BLaER1 (cell line): ENCODE results near the gene PKD2L1.
A peak's percentile ranks its signal among the peaks of the same experiment; 100 is the strongest.

Experiments used
- H3K27ac ChIP-seq: shearing (Covaris generic); formaldehyde crosslinking; 2 replicates; pipeline ENCODE4 v1.8.1; 2022
- H3K27me3 ChIP-seq: shearing (Covaris generic); formaldehyde crosslinking; 2 replicates; pipeline ENCODE4 v1.8.1; 2022
- H3K36me3 ChIP-seq: shearing (Covaris generic); formaldehyde crosslinking; 2 replicates; pipeline ENCODE4 v1.8.1; 2022
- H3K4me1 ChIP-seq: shearing (Covaris generic); formaldehyde crosslinking; 2 replicates; pipeline ENCODE4 v1.8.1; 2022
- H3K4me2 ChIP-seq: shearing (Covaris generic); formaldehyde crosslinking; 2 replicates; pipeline ENCODE4 v1.8.1; 2022
- H3K4me3 ChIP-seq: shearing (Covaris generic); formaldehyde crosslinking; 2 replicates; pipeline ENCODE4 v1.8.1; 2022
- H3K9ac ChIP-seq: shearing (Covaris generic); formaldehyde crosslinking; 2 replicates; pipeline ENCODE4 v1.8.1; 2022
- H3K9me3 ChIP-seq: shearing (Covaris generic); formaldehyde crosslinking; 2 replicates; pipeline ENCODE4 v1.8.1; 2022
- H4K20me1 ChIP-seq: shearing (Covaris generic); formaldehyde crosslinking; 2 replicates; pipeline ENCODE4 v1.8.1; 2022
- Cebpa-rat ChIP-seq: shearing (Covaris generic); IDR thresholded peaks from 2 replicates; pipeline ENCODE4 v1.8.1; 2022

The PKD2L1 gene

GRCh38 chr10:100265821-100266485 lies 64.1 kb downstream of the PKD2L1 start:
- Histone ChIP-seq H3K4me2 (peak overlapping the region; percentile 88), H3K9ac (no peak overlapping the region), H3K27ac (no peak overlapping the region), H3K4me3 (peak overlapping the region; percentile 86), H3K27me3 (no peaks in the 10 kb centered on the region), H4K20me1 (peaks cover 9% of the 10 kb centered on the region), H3K9me3 (no peaks in the 10 kb centered on the region), H3K4me1 (peaks cover 22% of the 10 kb centered on the region), H3K36me3 (peaks cover 22% of the 10 kb centered on the region)
- TF ChIP-seq Cebpa-rat = no peak

GRCh38 chr10:100254191-100254590 lies 75.8 kb downstream of the PKD2L1 start:
- no peaks in the 10 kb centered on the region for H3K27me3 ChIP-seq
- TF ChIP-seq Cebpa-rat = no peak
- no peak overlapping the region for H3K27ac ChIP-seq
- no peak overlapping the region for H3K4me2 ChIP-seq
- H3K36me3 ChIP-seq = peaks cover 99% of the 10 kb centered on the region
- H3K4me1 ChIP-seq = no peaks in the 10 kb centered on the region
- no peak overlapping the region for H3K9ac ChIP-seq
- H3K9me3 ChIP-seq = no peaks in the 10 kb centered on the region
- H3K4me3 ChIP-seq = no peak overlapping the region
- no peaks in the 10 kb centered on the region; the same call in 1 of the 2 replicates for H4K20me1 ChIP-seq

GRCh38 chr10:100253041-100253440 lies 77.0 kb downstream of the PKD2L1 start:
- H3K9ac ChIP-seq = no peak overlapping the region
- no peaks in the 10 kb centered on the region; the same call in 1 of the 2 replicates for H4K20me1 ChIP-seq
- no peaks in the 10 kb centered on the region for H3K27me3 ChIP-seq
- no peaks in the 10 kb centered on the region for H3K9me3 ChIP-seq
- H3K4me2 ChIP-seq = no peak overlapping the region
- TF ChIP-seq Cebpa-rat = no peak
- no peak overlapping the region for H3K4me3 ChIP-seq
- no peak overlapping the region for H3K27ac ChIP-seq
- H3K4me1 ChIP-seq = no peaks in the 10 kb centered on the region
- peaks cover 99% of the 10 kb centered on the region for H3K36me3 ChIP-seq

DNA sequence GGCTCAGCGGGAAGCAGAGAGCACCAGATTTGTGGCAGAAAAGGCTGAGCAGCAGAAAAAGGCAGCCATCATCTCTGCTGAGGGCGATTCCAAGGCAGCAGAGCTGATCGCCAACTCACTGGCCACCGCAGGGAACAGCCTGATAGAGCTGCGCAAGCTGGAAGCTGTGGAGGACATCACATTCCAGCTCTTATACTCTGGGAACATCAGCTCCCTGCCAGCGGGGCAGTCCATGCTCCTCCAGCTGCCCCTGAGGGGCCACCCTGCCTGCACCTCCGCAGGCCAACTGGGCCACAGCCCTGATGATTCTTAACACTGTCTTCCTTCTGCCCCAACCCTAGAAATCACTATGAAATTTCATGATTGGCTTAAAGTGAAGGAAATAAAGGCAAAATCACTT lies 81.2 kb downstream of the PKD2L1 start:
- no peak for TF ChIP-seq Cebpa-rat
- Histone ChIP-seq H4K20me1 (no peaks in the 10 kb centered on the region; the same call in 1 of the 2 replicates), H3K9me3 (no peaks in the 10 kb centered on the region), H3K4me3 (no peak overlapping the region), H3K27ac (no peak overlapping the region), H3K9ac (no peak overlapping the region), H3K27me3 (no peaks in the 10 kb centered on the region), H3K4me2 (no peak overlapping the region), H3K36me3 (peaks cover 99% of the 10 kb centered on the region), H3K4me1 (no peaks in the 10 kb centered on the region)

DNA sequence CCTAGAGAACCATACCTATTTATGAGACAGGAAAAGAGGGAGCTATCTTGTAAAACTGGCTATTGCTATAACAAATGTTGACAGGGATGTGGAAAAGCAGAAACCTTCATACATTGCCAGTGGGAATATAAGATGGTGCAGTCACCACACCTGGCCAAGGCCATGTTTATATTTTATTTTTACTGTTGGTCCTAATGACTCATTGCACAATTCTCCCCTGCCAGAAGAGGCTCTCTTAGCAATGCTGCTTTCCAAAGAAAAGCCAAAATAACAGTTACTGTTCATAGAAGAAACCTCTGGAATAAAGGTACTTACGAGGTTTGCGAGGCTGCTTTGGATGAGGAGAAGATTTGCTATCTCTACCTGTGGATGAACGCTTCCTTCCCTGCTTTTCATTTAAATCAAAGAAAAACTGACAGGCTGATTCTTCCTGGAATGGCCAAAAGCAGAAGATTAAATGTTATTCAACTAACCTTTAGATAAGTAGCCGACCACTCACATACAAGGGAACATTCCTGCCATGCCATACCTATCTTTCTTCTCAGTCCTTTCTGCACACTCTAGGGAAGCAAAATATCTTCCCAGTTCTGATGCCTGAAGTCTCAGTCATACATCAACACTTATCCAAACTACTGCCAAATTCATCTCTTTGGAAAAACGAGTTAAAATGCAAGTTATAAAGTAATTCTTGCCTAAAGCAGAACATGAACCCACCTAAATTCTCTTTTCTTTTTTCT lies 84.4 kb downstream of the PKD2L1 start:
- Histone ChIP-seq H3K4me2 (no peak overlapping the region), H3K4me1 (no peaks in the 10 kb centered on the region)

DNA sequence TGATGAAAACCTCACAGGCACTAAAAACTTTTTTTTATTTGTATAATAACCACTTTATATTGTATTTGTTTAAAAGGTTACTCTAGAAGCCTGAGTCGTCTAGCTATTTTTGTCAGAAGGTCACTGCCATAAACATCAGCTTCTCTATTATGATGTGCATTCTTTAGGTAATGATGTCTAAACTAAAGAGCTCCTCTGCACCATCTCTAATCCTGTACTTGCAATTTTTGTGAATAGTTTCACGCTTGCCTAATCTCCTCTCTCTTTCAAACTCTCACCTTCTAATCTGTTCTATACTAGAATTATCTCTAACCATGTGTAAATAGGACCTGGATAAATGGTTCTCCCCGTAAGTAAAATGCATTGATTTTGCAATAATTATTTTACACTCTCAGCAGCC lies 90.2 kb downstream of the PKD2L1 start:
- H3K27ac ChIP-seq = no peak overlapping the region
- no peaks in the 10 kb centered on the region for H3K9me3 ChIP-seq
- H3K4me2 ChIP-seq = no peak overlapping the region
- no peaks in the 10 kb centered on the region for H4K20me1 ChIP-seq
- H3K36me3 ChIP-seq = peaks cover 100% of the 10 kb centered on the region
- no peak overlapping the region for H3K9ac ChIP-seq
- no peaks in the 10 kb centered on the region for H3K27me3 ChIP-seq
- no peak overlapping the region for H3K4me3 ChIP-seq
- no peaks in the 10 kb centered on the region for H3K4me1 ChIP-seq
- TF ChIP-seq Cebpa-rat = no peak

More for the DNA sequence above, 84.4 kb downstream of the PKD2L1 start:
- TF ChIP-seq Cebpa-rat = no peak
- no peak overlapping the region for H3K9ac ChIP-seq
- no peaks in the 10 kb centered on the region; the same call in 1 of the 2 replicates for H4K20me1 ChIP-seq
- no peak overlapping the region for H3K27ac ChIP-seq
- no peak overlapping the region for H3K4me3 ChIP-seq
- H3K27me3 ChIP-seq = no peaks in the 10 kb centered on the region
- H3K36me3 ChIP-seq = peaks cover 99% of the 10 kb centered on the region
- no peaks in the 10 kb centered on the region for H3K9me3 ChIP-seq

- Histone ChIP-seq H3K9me3 (no peaks in the 10 kb centered on the region), H3K9ac (no peak overlapping the region), H3K27ac (no peak overlapping the region), H3K4me1 (no peaks in the 10 kb centered on the region), H3K4me3 (no peak overlapping the region), H3K36me3 (peaks cover 99% of the 10 kb centered on the region), H3K27me3 (no peaks in the 10 kb centered on the region), H4K20me1 (no peaks in the 10 kb centered on the region), H3K4me2 (no peak overlapping the region)
- no peak for TF ChIP-seq Cebpa-rat
Measured at GRCh38 chr10:100238429-100238828, 91.6 kb downstream of the PKD2L1 start.
